Thyroid gland (tissue), 4 donors: ENCODE measurements around the gene APOA4.

Source experiments
- POLR2A ChIP-seq, 2 donors: fragments of 450-650 bp; IDR thresholded peaks; one replicate each; pipeline ENCODE4 v1.6.1; 2017; ENCODE audit warnings: antibody characterized with exemption in 2 of 2, mild to moderate bottlenecking in 2 of 2, moderate library complexity in 1 of 2
- TF ChIP-seq, protein P1 (sequence below), 6 experiments: fragments of 200-600 bp in 3 of 6; fragments of 450-650 bp in 3 of 6; sonication (generic) in 3 of 6; IDR thresholded peaks; one replicate each; pipeline ENCODE4 v1.5.1; 2016 to 2019; ENCODE audit warnings: antibody characterized with exemption in 6 of 6, mild to moderate bottlenecking in 2 of 6, inconsistent platforms in 1 of 6, moderate library complexity in 1 of 6

GRCh38 chr11:116823031-116823843, at the start of gene APOA4:
- TF ChIP-seq, protein P1, sequence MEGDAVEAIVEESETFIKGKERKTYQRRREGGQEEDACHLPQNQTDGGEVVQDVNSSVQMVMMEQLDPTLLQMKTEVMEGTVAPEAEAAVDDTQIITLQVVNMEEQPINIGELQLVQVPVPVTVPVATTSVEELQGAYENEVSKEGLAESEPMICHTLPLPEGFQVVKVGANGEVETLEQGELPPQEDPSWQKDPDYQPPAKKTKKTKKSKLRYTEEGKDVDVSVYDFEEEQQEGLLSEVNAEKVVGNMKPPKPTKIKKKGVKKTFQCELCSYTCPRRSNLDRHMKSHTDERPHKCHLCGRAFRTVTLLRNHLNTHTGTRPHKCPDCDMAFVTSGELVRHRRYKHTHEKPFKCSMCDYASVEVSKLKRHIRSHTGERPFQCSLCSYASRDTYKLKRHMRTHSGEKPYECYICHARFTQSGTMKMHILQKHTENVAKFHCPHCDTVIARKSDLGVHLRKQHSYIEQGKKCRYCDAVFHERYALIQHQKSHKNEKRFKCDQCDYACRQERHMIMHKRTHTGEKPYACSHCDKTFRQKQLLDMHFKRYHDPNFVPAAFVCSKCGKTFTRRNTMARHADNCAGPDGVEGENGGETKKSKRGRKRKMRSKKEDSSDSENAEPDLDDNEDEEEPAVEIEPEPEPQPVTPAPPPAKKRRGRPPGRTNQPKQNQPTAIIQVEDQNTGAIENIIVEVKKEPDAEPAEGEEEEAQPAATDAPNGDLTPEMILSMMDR (IDR thresholded peaks at IDR 0.05) = no peak
- no peak for TF ChIP-seq POLR2A (IDR thresholded peaks at IDR 0.05)
